Measurements from ENCODE around the gene CDKAL1. TPM values are rescaled to one million over a fixed set of nuclear protein-coding genes. Genes with fewer than 3 reads are reported as not detected.

The CDKAL1 gene
- total and polyA plus RNA-seq, 10 of the 15 experiments (the other 5 are each of a cell fraction or from before 2014, with no cell fraction given): 10.7 to 26.9 (median 17.3) TPM

DNA sequence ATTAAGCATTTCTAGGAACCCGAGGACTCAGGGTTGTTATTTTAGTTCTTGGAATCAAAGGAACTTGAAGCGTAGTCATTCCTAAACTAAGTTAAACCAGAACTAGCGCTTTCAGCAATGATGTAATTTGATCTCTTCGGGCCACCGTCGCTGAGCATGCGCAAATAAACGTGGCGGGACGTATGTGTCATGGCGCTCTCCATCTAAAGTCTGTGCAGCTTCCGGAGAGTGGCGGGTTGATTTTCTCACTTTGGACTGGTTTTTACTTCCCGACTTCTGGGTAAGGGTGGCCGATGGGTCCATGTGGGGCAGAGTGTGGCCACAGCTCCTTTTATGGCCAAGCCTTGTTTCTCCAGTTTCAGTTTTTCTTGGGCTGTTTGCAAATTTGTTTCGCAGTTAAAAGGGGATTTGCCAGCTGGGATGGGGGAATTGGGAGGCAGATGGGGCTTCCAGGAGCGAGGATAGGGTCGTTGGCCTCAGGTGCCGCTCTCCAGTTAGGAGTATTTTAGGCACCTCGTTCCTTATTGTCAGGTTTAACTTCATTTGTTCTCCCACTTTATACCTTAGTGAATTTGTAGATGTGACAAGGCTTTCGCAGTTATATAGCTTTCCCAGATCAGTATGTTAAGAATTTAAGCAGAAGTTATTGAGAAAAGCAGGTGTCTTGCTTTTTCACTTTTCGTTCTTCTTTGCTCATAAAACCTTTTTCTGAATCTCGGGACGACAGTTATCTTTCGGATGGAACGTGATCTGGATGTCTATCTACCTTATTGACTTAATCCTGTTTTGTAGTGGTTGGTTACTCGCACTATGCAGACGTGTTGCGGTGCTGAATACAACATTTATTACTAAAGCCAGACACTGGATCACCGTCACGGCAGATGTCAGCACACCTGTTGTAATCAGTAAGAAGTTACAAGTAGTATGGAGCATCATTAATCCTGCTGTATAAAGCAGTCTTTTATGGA, at the start of gene CDKAL1 (continued):
- TF ChIP-seq IRF4 (IDR thresholded peaks at IDR 0.05; ENCODE audit: low read depth, low read length) (peak; percentile 94), RAD21 (IDR thresholded peaks at IDR 0.05; ENCODE audit: insufficient read depth, low read depth, low read length) (no peak), MYB (IDR thresholded peaks at IDR 0.05; ENCODE audit: borderline replicate concordance, low read depth, low read length) (no peak), GABPA (IDR thresholded peaks at IDR 0.05; ENCODE audit: low read depth) (0 out of 2 replicates have a peak, but pooled peaks have one; percentile 42), RAD51 (IDR thresholded peaks at IDR 0.05) (no peak), NFIC (IDR thresholded peaks at IDR 0.05; ENCODE audit: low read depth, low read length) (peak; percentile 45; the same call in 1 of the 2 replicates), POLR2AphosphoS2 (IDR thresholded peaks at IDR 0.05; ENCODE audit: low read depth, low read length) (no peak), YBX1 (IDR thresholded peaks at IDR 0.05) (no peak), WRNIP1 (IDR thresholded peaks at IDR 0.05; ENCODE audit: borderline replicate concordance, low read depth, low read length) (no peak), MXI1 (IDR thresholded peaks at IDR 0.05; ENCODE audit: low read depth, low read length) (peak; percentile 88), DPF2 (IDR thresholded peaks at IDR 0.05) (no peak), STAT1 (conservative IDR thresholded peaks at IDR 0.05) (no peak), SREBF2 (IDR thresholded peaks at IDR 0.05; ENCODE audit: low read length) (no peak), GATAD2B (conservative IDR thresholded peaks at IDR 0.05; ENCODE audit: low read depth) (0 out of 2 replicates have a peak, but pooled peaks have one; percentile 19), TAF1 (IDR thresholded peaks at IDR 0.05; ENCODE audit: borderline replicate concordance, low read depth, low read length) (peak; percentile 83; the same call in 1 of the 2 replicates), IKZF2 (IDR thresholded peaks at IDR 0.05) (peak; percentile 38 to 49; a peak in 2 of 4 replicates), HDAC6 (IDR thresholded peaks at IDR 0.05; ENCODE audit: unreplicated experiment) (peak; percentile 27), CREM (IDR thresholded peaks at IDR 0.05; ENCODE audit: low read depth) (0 out of 2 replicates have a peak, but pooled peaks have one; percentile 57), NR2F1 (conservative IDR thresholded peaks at IDR 0.05) (no peak), NRF1 (conservative IDR thresholded peaks at IDR 0.05; ENCODE audit: low read depth, low read length) (peak; percentile 62)
- TF ChIP-seq, protein P1, sequence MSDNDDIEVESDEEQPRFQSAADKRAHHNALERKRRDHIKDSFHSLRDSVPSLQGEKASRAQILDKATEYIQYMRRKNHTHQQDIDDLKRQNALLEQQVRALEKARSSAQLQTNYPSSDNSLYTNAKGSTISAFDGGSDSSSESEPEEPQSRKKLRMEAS (IDR thresholded peaks at IDR 0.05; ENCODE audit: low read depth, low read length): no peak
- TF ChIP-seq, protein P2, sequence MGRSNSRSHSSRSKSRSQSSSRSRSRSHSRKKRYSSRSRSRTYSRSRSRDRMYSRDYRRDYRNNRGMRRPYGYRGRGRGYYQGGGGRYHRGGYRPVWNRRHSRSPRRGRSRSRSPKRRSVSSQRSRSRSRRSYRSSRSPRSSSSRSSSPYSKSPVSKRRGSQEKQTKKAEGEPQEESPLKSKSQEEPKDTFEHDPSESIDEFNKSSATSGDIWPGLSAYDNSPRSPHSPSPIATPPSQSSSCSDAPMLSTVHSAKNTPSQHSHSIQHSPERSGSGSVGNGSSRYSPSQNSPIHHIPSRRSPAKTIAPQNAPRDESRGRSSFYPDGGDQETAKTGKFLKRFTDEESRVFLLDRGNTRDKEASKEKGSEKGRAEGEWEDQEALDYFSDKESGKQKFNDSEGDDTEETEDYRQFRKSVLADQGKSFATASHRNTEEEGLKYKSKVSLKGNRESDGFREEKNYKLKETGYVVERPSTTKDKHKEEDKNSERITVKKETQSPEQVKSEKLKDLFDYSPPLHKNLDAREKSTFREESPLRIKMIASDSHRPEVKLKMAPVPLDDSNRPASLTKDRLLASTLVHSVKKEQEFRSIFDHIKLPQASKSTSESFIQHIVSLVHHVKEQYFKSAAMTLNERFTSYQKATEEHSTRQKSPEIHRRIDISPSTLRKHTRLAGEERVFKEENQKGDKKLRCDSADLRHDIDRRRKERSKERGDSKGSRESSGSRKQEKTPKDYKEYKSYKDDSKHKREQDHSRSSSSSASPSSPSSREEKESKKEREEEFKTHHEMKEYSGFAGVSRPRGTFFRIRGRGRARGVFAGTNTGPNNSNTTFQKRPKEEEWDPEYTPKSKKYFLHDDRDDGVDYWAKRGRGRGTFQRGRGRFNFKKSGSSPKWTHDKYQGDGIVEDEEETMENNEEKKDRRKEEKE (IDR thresholded peaks at IDR 0.05): no peak
- TF ChIP-seq, protein P3, sequence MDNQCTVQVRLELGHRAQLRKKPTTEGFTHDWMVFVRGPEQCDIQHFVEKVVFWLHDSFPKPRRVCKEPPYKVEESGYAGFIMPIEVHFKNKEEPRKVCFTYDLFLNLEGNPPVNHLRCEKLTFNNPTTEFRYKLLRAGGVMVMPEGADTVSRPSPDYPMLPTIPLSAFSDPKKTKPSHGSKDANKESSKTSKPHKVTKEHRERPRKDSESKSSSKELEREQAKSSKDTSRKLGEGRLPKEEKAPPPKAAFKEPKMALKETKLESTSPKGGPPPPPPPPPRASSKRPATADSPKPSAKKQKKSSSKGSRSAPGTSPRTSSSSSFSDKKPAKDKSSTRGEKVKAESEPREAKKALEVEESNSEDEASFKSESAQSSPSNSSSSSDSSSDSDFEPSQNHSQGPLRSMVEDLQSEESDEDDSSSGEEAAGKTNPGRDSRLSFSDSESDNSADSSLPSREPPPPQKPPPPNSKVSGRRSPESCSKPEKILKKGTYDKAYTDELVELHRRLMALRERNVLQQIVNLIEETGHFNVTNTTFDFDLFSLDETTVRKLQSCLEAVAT (IDR thresholded peaks at IDR 0.05): no peak
- TF ChIP-seq, protein P4, sequence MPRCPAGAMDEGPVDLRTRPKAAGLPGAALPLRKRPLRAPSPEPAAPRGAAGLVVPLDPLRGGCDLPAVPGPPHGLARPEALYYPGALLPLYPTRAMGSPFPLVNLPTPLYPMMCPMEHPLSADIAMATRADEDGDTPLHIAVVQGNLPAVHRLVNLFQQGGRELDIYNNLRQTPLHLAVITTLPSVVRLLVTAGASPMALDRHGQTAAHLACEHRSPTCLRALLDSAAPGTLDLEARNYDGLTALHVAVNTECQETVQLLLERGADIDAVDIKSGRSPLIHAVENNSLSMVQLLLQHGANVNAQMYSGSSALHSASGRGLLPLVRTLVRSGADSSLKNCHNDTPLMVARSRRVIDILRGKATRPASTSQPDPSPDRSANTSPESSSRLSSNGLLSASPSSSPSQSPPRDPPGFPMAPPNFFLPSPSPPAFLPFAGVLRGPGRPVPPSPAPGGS (IDR thresholded peaks at IDR 0.05; ENCODE audit: borderline replicate concordance, insufficient read depth, low read depth, low read length, poor library complexity, severe bottlenecking): no peak
